Cardiac fibroblast (primary cell): ENCODE results near the gene SCGB2B2.
"Not testable (repeated sequence)": the region's sequence is repeated elsewhere in the genome, so short reads cannot be mapped to it uniquely, and the experiment has no call there.

ENCODE experiments used
- DNase-seq, 2 donors: peaks; one replicate each; pipeline versions ENCODE4 v3.0.0 to v3.0.0-alpha.2; 2010; ENCODE audit warnings: low read depth in 2 of 2
- H3K4me3 ChIP-seq, 2 donors: replicated peaks in 1 of 2; 1 replicate in 1 of 2; 2 replicates in 1 of 2; pipeline ENCODE4 v1.5.1; 2011; ENCODE audit warnings: low read depth in 2 of 2, low read length in 2 of 2, mild to moderate bottlenecking in 2 of 2, moderate library complexity in 1 of 2
- CTCF ChIP-seq: IDR thresholded peaks from one replicate; pipeline ENCODE4 v1.5.1; 2011; ENCODE audit warnings: low read depth, mild to moderate bottlenecking, low read length, inconsistent platforms

The SCGB2B2 gene

GRCh38 chr19:34671972-34672371 is 5.0 kb downstream of the SCGB2B2 start:
- DNase-seq = no peak
- TF ChIP-seq CTCF = no peak

GRCh38 chr19:34669305-34669704 is 7.7 kb downstream of the SCGB2B2 start:
- TF ChIP-seq CTCF = no peak
- H3K4me3 ChIP-seq = no peak overlapping the region
- DNase-seq = no peak

More at GRCh38 chr19:34671972-34672371, 5.0 kb downstream of the SCGB2B2 start:
- H3K4me3 ChIP-seq = no peak overlapping the region

- not testable (repeated sequence) for DNase-seq, H3K4me3 ChIP-seq
Observed at GRCh38 chr19:34668690-34669089, 8.3 kb downstream of the SCGB2B2 start.

- not testable (repeated sequence) for H3K4me3 ChIP-seq, DNase-seq
Observed at GRCh38 chr19:34668077-34668689, 8.8 kb downstream of the SCGB2B2 start.

- DNase-seq = peak; percentile 24 to 31
- H3K4me3 ChIP-seq = peak overlapping the region; percentile 5 to 10
- no peak for TF ChIP-seq CTCF
Observed at GRCh38 chr19:34667349-34668076, 9.4 kb downstream of the SCGB2B2 start.

GRCh38 chr19:34666958-34667265 is 10.0 kb downstream of the SCGB2B2 start:
- H3K4me3 ChIP-seq = no peak overlapping the region
- TF ChIP-seq CTCF = no peak
- DNase-seq = no peak

GRCh38 chr19:34666200-34666957 is 10.6 kb downstream of the SCGB2B2 start:
- TF ChIP-seq CTCF = no peak

GRCh38 chr19:34665275-34665674 is 11.7 kb downstream of the SCGB2B2 start:
- H3K4me3 ChIP-seq, DNase-seq: not testable (repeated sequence)

More at GRCh38 chr19:34666200-34666957, 10.6 kb downstream of the SCGB2B2 start:
- no peak overlapping the region for H3K4me3 ChIP-seq
- DNase-seq = no peak
